T follicular helper cell (primary cell): ENCODE measurements around the gene ZNFX1.

Experiments used
- DNase-seq: peaks from one replicate; pipeline ENCODE4 v3.0.0-alpha.2; 2020; ENCODE audit warnings: low read depth

The ZNFX1 gene

DNA sequence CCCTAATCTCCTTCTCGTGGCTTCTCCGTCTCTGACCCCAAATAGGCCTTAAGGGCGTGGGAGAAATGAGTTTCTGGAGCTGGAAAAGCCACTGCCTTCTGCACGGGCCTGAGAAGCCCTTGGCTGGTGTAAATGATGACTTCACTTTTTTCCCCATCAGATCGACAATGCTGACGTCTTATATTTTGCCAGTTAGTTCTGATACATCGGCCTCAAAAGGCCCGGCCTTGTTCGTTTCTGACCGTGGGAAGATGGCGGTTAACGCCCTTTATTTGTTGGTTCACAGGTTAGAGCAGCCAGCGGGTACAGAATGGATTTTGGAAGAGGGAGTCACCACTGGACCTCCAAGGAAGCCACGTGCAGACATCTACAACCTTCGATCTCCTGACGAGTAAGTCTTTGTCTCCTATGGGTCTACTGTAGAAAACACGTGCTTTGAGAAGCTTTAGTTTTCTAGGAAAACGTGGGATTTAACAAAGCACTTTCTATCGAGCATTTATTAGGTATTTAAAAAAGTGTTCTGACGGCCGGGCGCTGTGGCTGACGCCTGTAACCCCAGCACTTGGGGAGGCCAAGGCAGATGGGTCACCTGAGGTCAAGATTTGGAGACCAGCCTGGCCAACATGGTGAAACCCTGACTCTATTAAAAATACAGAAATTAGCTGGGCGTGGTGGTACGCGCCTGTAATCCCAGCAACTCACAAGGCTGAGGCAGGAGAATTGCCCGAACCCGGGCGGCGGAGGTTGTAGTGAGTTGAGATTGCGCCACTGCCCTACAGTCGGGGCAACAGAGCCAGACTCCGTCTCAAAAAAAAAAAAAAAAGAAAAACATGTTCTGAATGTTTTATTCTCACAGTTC lies 1.2 kb upstream of the ZNFX1 start:
- no peak for DNase-seq

DNA sequence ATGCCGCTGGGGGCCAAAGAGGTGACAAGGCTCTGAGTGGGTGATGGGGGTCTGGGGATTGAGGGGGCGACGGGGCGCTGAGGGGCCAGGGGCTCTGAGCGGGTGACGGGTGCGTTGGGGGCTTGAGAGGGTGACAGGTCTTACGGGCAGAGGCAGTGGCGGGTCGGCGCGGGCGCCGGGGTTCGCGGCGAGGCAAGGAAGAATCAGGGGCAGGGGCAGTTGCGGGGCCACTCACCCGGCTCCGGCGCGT lies 146 bp downstream of the ZNFX1 start:
- DNase-seq: no peak

- peak; percentile 16 for DNase-seq
These were observed 684 bp downstream of the ZNFX1 start for GRCh38 chr20:49276961-49277785.

DNA sequence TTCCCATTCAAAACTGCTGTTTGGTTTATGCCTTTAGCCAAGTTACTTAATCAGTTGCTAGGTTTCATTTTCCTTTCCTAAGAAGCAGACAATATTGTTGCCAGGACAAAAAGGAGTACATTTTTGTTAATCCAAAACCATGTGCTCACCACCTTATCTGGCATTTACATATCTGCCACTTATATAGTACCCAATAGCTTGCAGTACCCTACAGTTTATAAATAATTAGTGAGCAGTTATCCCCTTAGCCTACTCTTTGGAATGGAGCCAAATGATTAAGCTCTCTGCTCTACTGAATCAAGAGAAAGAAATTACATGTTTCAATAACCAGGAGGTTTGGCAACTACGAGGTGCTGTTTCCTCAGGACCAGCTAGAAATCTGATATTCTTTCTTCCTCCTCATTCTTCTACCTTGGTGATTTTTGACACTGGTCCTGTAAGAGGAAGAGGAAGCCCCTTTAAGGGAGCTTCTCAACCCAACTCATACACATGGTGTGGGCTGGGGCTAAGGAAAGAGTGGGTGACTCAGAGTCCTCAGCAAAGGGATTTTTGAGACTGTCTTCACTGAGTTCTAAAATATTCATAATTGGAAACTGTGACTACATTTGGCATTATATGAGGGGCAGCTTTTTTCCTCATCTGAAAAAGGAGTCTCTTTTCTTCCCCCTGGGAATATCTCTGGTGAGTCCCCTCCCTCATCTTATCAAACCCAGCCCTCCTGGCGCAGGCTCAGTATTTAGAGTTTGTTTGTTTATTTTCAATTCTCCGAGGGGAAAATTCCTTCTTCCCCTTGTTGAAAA lies 1.5 kb downstream of the ZNFX1 start:
- peak; percentile 22 for DNase-seq

- no peak for DNase-seq
These were observed 2.2 kb downstream of the ZNFX1 start for GRCh38 chr20:49275636-49276035.

DNA sequence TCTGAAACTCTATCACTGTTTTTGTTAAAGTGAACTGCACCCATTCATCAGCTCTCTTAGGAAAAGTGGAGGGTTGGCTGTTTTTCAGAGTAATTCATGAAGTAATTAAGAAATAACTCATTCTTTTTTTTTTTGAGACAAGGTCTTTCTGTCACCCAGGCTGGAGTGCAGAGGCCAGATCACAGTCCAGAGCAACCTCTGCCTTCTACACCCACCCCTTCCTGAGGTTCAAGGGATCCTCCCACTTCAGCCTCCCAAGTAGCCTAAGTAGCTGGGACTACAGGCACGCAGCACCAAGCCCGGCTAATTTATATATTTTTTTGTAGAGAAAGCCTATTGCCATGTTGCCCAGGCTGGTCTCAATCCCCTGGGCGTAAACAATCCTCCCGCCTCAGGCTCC lies 2.6 kb downstream of the ZNFX1 start:
- no peak for DNase-seq

GRCh38 chr20:49273696-49274277 lies 4.1 kb downstream of the ZNFX1 start:
- no peak for DNase-seq

DNA sequence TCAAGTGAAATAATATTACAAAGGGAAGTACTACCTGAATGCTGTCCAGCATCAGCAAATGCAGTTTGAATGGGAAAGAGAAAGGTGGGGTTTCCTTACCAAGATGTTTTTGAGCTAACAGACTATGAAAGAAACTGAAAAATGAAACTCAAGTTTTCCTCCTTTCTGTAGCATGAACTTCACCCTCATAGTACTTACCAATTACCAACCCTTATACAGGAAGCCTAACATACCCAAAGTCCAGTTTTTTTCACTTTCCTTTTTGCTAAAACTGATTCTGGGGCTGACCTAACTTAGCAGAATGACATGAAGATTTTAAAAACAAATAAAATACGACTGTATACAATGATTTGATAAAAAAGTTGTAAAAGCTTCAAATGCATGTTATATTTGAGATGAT lies 5.2 kb downstream of the ZNFX1 start:
- no peak for DNase-seq

DNA sequence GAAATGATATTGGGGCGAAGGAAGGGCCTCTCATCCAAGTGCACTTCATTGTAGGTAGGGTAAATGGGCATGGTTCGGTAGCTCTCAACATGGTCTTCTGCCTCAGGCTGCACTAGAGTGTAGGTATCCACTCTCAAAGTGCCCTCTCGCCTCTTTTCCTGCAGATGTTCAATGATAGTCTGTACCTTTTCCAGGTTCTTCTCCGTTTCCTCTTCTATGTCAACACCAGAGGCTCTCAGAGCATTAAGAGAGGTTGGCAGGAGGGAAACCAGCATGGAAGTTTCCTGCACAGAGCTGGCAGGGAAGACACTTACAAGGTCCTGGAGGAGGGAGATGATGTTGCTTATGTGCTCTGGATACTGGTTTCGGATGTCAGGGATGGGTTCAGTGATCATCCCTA lies 7.1 kb downstream of the ZNFX1 start:
- DNase-seq: no peak

- DNase-seq: no peak
These were observed 7.7 kb downstream of the ZNFX1 start for GRCh38 chr20:49270177-49270576.

- no peak for DNase-seq
These were observed 9.1 kb downstream of the ZNFX1 start for GRCh38 chr20:49268600-49269365.

GRCh38 chr20:49267327-49267726 lies 10.5 kb downstream of the ZNFX1 start:
- DNase-seq: no peak

- DNase-seq: no peak
These were observed 15.4 kb downstream of the ZNFX1 start for GRCh38 chr20:49262444-49262843.

- no peak for DNase-seq
These were observed 16.7 kb downstream of the ZNFX1 start for GRCh38 chr20:49261173-49261572.

DNA sequence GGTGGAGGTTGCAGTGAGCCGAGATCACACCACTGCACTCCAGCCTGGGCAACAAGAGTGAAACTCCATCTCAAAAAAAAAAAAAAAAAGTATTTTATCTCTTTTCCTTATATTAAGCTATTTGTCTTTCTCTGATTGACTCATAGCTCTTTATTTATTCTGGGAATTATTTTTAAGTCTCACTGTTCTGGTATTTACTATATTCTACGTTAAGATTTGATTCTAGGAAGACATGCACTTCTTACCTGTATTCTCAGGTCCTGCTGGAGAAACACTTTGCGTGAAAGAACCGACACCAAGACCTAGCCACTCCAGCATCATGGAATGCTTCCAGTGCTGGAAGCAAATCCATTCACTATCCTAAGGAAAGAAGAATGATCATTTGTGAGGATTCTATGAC lies 17.6 kb downstream of the ZNFX1 start:
- no peak for DNase-seq

DNA sequence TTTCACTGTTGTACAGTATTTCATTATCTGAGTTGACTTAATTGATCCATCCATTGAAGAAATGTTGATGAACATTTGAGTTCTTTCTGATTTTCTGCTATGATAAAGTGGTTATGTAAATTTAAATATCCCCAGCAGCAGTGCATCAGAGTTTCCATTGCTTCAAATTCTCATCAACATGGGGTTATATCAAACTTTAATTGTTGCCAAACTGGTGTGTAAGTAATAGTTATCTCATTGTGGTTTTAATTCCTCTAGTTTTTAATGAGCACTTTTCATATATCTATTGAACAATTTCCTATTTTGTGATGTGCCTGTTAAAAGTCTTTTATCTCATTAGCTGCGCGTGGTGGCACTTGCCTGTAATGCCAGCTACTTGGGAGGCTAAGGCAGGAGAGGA lies 18.1 kb downstream of the ZNFX1 start:
- no peak for DNase-seq

GRCh38 chr20:49259284-49259683 lies 18.6 kb downstream of the ZNFX1 start:
- no peak for DNase-seq

- DNase-seq: no peak
These were observed 21.6 kb downstream of the ZNFX1 start for GRCh38 chr20:49256261-49256660.

- DNase-seq: no peak
These were observed 25.1 kb downstream of the ZNFX1 start for GRCh38 chr20:49252556-49253350.

GRCh38 chr20:49248879-49249665 lies 28.8 kb downstream of the ZNFX1 start:
- DNase-seq: no peak
